Measurements from ENCODE around the gene ASPG.

GRCh38 chr14:104132981-104133380, 47.5 kb downstream of the ASPG start:
- TF ChIP-seq EZH2 (IDR thresholded peaks at IDR 0.05; ENCODE audit: borderline replicate concordance, insufficient read depth, low read length, poor library complexity, severe bottlenecking) (no peak), POLR2AphosphoS5 (IDR thresholded peaks at IDR 0.05) (no peak), REST (IDR thresholded peaks at IDR 0.05; ENCODE audit: borderline replicate concordance) (no peak), EP300 (conservative IDR thresholded peaks at IDR 0.05; ENCODE audit: poor library complexity, severe bottlenecking) (no peak), CTCF (IDR thresholded peaks at IDR 0.05; ENCODE audit: poor library complexity, severe bottlenecking) (no peak), RAD21 (conservative IDR thresholded peaks at IDR 0.05) (no peak), MXI1 (conservative IDR thresholded peaks at IDR 0.05; ENCODE audit: poor library complexity, severe bottlenecking) (no peak)

Measured in neural cell (in vitro differentiated cells).